ENCODE data around the gene RP2.

RP2 gene

DNA sequence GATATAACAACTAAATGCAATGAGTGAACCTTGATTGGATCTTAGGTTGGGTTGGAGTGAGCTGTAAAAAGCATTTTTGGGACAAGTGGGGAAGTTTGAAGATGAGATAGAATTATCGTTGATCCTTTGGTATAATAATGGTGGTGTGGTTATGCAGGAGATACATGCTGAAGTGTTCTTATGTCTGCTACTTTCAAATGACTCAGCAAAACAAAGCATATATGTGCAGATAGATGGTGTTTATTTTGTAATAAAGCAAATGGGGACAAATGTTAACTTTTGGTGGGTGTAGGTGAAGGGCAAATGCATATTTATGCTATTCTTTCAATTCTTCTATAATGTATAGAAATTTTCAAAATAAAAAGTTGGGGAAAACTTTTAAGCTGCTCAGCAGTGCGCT lies 26.2 kb downstream of the RP2 start:
- H3K4me1 Mint-ChIP-seq (ENCODE audit: low read depth in 2 of 2): no peaks in the 10 kb centered on the region
- ATAC-seq (replicated peaks) (no peak), DNase-seq (no peak)
- H3K9me3 Mint-ChIP-seq: no peaks in the 10 kb centered on the region
- no peak overlapping the region for H3K4me3 Mint-ChIP-seq
- peaks cover 20% of the 10 kb centered on the region for H3K36me3 Mint-ChIP-seq (ENCODE audit: insufficient read depth)
- H3K27me3 Mint-ChIP-seq: no peaks in the 10 kb centered on the region
- no peak overlapping the region for H3K27ac Mint-ChIP-seq

DNA sequence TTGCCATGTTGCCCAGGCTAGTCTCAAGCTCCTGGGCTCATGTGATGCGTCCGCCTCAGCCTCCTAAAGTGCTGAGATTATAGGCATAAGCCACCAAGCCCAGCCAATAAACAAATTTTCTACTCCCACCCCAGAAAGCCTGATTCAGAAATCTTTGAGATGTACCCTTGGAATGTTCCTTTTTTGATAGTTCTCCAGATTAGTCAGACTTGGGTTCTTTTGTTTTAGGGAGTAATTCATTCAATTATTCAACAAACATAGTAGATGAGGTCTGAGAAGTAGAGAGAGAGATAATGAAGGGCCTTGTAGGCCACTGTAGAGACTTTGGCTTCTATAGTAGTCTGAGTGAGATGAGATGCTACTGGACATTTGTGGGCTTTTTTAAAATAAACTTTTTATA lies 27.8 kb downstream of the RP2 start:
- no peak for ATAC-seq (replicated peaks)
- no peaks in the 10 kb centered on the region for H3K4me1 Mint-ChIP-seq (ENCODE audit: low read depth in 2 of 2)
- H3K36me3 Mint-ChIP-seq (ENCODE audit: insufficient read depth): peaks cover 18% of the 10 kb centered on the region
- no peaks in the 10 kb centered on the region for H3K27me3 Mint-ChIP-seq
- DNase-seq: no peak
- no peak overlapping the region for H3K27ac Mint-ChIP-seq
- no peaks in the 10 kb centered on the region for H3K9me3 Mint-ChIP-seq
- no peak overlapping the region for H3K4me3 Mint-ChIP-seq

DNA sequence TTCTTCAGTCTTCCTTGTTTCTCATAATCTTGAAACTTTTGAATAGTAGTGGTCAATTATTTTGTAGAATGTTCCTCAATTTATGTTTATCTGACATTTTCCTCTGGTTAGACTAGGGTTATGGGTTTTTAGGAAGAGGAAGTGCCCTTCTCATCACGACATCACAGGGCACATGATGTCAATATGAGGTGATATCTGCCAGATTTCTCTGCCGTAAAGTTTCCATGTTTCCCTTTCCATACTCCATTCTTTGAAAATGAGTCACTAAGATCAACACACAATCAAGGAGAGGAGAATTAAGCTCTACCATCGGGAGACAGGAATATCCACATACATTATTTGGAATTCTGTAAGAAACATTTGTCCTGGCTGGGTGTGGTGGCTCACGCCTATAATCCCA lies 28.4 kb downstream of the RP2 start:
- Mint-ChIP-seq H3K4me1 (ENCODE audit: low read depth in 2 of 2) (no peaks in the 10 kb centered on the region), H3K36me3 (ENCODE audit: insufficient read depth) (peaks cover 16% of the 10 kb centered on the region), H3K27me3 (no peaks in the 10 kb centered on the region), H3K9me3 (no peaks in the 10 kb centered on the region), H3K4me3 (no peak overlapping the region), H3K27ac (no peak overlapping the region)
- DNase-seq: no peak
- no peak for ATAC-seq (replicated peaks)

DNA sequence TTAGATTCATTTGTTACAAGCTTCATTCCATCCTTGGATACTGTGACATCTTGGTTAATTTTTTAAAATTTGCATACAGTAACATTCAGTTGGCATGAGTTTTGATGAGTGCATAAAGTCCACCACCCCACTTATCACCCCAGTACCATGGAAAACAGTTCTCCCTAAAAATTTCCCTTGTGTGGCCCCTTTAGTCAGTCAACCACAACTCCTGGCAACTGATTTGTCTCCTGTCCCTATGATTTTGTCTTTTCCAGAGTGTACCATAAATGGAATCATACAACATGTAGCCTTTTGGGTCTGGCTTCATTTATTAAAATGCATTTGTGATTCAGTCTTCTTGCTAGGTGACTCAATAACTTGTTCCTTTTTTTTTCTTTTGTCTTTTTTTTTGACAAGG lies 29.9 kb downstream of the RP2 start:
- DNase-seq (no peak), ATAC-seq (replicated peaks) (no peak)
- peak overlapping the region in 1 of 2 donors; percentile 28 for H3K27ac Mint-ChIP-seq
- peaks cover 20% of the 10 kb centered on the region for H3K36me3 Mint-ChIP-seq (ENCODE audit: insufficient read depth)
- no peak overlapping the region for H3K4me3 Mint-ChIP-seq
- H3K9me3 Mint-ChIP-seq: no peaks in the 10 kb centered on the region
- H3K4me1 Mint-ChIP-seq (ENCODE audit: low read depth in 2 of 2): no peaks in the 10 kb centered on the region
- no peaks in the 10 kb centered on the region for H3K27me3 Mint-ChIP-seq

DNA sequence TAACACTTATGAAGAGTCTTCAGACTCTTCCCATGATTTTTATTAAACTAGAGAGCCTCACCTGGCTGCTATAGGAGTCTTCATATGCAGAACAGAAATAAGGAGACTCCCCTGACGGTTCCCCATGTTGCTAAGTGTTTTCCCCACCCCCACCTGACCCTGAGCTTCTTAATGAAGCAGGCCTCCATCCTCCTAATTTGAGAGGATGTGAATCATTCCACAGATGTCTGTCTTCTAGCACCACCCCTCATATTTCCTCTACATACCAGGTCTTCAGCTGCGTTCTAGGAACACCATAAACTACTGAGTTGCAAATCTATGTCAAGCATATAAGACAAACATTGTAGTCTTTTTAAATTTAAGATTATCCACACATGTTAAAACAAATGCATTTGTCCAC lies 36.9 kb downstream of the RP2 start:
- Mint-ChIP-seq H3K9me3 (no peaks in the 10 kb centered on the region), H3K4me3 (no peak overlapping the region), H3K36me3 (ENCODE audit: insufficient read depth) (peaks cover 20% of the 10 kb centered on the region), H3K4me1 (ENCODE audit: low read depth in 2 of 2) (peaks cover 0 to 12% of the 10 kb centered on the region in 2 donors), H3K27me3 (no peaks in the 10 kb centered on the region), H3K27ac (no peak overlapping the region)
- DNase-seq (no peak), ATAC-seq (replicated peaks) (no peak)

DNA sequence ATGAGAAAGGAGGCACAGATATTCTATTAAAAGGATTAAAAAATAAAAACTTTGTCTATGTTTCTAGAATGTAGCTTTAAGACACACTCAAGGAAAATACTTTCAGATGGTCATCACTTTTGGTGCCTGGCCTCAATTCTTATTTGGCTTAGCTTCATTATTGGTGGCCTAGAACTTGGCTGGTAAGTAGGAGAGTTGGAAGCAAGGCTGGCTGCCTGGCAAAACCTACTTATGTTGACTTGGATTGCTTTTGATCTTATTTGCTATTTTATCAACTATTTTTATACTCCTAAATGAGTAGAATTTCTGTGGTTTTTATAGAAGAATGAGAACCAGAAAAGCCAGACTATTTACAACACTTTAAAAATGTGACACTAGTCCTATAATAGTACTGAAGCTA lies 40.1 kb downstream of the RP2 start:
- H3K27ac Mint-ChIP-seq: no peak overlapping the region
- peaks cover 0 to 12% of the 10 kb centered on the region in 2 donors for H3K4me1 Mint-ChIP-seq (ENCODE audit: low read depth in 2 of 2)

DNA sequence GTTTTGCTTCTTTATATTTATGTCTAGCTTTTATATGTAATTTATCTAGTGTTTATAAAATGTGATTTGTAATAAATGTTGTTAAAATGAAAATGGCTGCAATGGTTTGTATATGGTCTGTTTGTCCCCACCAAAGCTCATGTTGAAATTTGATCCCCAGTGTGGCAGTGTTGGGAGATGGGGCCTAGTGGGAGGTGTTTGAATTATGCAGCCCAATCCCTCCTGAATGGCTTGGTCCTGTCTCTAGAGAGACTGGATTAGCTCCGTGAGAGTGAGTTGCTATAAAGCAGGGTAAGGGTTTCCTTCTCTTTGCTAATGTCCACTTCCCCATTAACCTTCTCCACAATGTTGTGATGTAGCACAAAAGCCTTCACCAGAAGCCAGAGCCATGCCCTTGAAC lies 45.4 kb downstream of the RP2 start:
- Mint-ChIP-seq H3K27me3 (no peaks in the 10 kb centered on the region), H3K9me3 (no peaks in the 10 kb centered on the region), H3K4me3 (no peak overlapping the region), H3K27ac (no peak overlapping the region), H3K36me3 (ENCODE audit: insufficient read depth) (peaks cover 14% of the 10 kb centered on the region), H3K4me1 (ENCODE audit: low read depth in 2 of 2) (no peaks in the 10 kb centered on the region)
- DNase-seq: no peak
- no peak for ATAC-seq (replicated peaks)

More for the DNA sequence above, 40.1 kb downstream of the RP2 start:
- H3K9me3 Mint-ChIP-seq: no peaks in the 10 kb centered on the region
- DNase-seq (no peak), ATAC-seq (replicated peaks) (no peak)
- no peaks in the 10 kb centered on the region for H3K27me3 Mint-ChIP-seq
- no peak overlapping the region for H3K4me3 Mint-ChIP-seq
- peaks cover 17% of the 10 kb centered on the region for H3K36me3 Mint-ChIP-seq (ENCODE audit: insufficient read depth)

DNA sequence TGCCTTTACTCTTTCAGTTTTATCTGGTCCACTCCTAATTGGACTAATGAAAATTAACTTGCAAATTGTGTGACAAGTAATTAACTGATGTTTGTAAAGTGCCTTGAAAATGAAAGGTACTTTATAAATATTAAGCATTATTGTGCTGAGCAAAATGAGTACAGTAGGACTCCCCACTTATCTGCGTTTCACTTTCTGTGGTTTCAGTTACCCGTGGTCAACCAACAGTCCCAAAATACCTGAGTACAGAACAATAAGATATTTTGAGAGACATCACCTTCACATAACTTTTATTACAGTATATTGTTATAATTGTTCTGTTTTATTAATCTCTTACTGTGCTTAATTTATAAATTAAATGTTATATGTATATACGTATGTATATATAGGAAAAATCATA lies 48.0 kb downstream of the RP2 start:
- DNase-seq: no peak

DNA sequence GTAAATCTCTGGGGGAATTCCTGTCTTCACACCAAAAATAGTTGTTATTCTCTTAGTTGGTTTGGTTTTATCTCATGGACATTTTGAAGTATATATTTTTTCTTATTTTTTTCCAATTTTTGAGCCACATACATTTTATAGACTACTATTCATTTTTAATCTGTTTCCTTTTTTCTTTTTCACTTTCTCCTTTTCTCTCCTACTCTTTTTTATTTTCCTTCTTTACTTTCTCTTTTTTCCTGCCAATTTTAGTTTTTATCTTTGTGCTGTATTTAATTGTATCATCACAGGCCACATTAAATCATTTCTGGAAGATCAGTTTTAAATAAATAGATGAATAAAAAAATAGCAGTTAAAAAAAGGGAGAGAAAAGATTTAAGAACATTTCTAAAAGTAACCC lies 61.4 kb downstream of the RP2 start:
- no peak for DNase-seq
- H3K4me1 Mint-ChIP-seq (ENCODE audit: low read depth in 2 of 2): no peaks in the 10 kb centered on the region
- H3K36me3 Mint-ChIP-seq (ENCODE audit: insufficient read depth): peaks cover 2% of the 10 kb centered on the region
- H3K4me3 Mint-ChIP-seq: no peak overlapping the region
- no peaks in the 10 kb centered on the region for H3K9me3 Mint-ChIP-seq
- peaks cover 9% of the 10 kb centered on the region in 2 donors for H3K27me3 Mint-ChIP-seq
- no peak for ATAC-seq (replicated peaks)
- no peak overlapping the region for H3K27ac Mint-ChIP-seq

More for the DNA sequence above, 48.0 kb downstream of the RP2 start:
- H3K4me3 Mint-ChIP-seq: no peak overlapping the region
- ATAC-seq (replicated peaks): no peak
- peaks cover 10% of the 10 kb centered on the region for H3K36me3 Mint-ChIP-seq (ENCODE audit: insufficient read depth)
- H3K4me1 Mint-ChIP-seq (ENCODE audit: low read depth in 2 of 2): no peaks in the 10 kb centered on the region
- H3K27ac Mint-ChIP-seq: no peak overlapping the region
- H3K27me3 Mint-ChIP-seq: no peaks in the 10 kb centered on the region
- H3K9me3 Mint-ChIP-seq: no peaks in the 10 kb centered on the region

DNA sequence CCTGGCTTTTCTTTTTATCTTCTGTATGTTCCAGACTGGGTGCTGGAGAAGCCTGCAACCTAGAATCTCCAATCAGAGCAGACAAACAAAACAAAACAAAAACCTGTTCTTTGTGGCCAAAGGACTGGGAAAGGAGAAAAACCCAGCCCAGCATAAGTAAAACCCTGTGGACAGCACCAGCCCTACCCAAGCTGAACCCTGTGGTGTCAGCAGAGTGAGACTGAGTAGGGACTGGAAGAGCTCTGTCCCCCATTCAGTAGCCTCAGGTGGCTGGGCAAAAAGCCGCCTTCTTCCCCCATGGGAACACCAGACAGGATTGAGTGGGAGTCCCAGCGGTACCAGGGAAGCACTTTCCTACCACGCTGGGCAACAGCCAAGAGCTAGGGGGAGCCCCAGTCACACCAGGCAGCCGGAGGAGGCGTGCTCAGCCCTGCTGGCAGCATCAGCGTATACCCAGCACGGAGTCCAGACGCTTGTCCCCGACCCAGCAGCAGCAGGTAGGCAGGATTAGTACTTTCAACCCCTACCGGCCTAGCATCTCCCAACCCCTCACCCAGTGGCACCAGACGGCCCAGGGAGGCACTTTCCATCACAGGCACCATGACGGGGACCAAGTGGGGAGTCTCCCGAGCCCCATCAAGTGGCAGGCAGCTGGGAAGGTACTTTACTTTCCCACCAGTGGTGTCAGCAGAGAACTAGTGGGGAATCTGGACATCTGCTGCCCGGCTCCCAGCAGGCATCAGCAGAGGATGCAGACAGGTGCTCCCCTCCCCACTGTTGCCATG lies 66.8 kb downstream of the RP2 start:
- H3K9me3 Mint-ChIP-seq: no peaks in the 10 kb centered on the region
- no peaks in the 10 kb centered on the region for H3K36me3 Mint-ChIP-seq (ENCODE audit: insufficient read depth)
- ATAC-seq (replicated peaks) (peak; percentile 99), DNase-seq (peak; percentile 16 to 41 (median 32))
- no peak overlapping the region for H3K27ac Mint-ChIP-seq
- H3K27me3 Mint-ChIP-seq: no peaks in the 10 kb centered on the region
- H3K4me3 Mint-ChIP-seq: peak overlapping the region; percentile 48 to 58
- H3K4me1 Mint-ChIP-seq (ENCODE audit: low read depth in 2 of 2): peaks cover 0 to 5% of the 10 kb centered on the region in 2 donors

DNA sequence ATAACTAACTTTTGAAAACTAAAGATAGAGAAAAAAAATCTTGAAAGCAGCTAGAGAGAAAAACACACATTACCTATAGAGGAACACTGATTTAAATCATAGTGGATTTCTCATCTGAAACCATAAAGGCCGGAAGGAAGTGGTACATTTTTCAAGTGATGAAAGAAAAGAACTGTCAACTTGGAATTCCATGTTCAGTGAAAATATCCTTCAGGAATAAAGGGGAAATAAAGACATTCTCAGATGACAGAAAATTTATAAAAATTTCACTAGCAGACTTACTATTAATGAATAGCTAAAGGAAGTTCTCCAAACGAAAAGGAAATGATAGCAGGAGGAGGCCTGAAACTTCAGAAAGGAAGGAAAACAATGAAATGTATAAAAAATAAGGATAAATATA lies 67.8 kb downstream of the RP2 start:
- H3K36me3 Mint-ChIP-seq (ENCODE audit: insufficient read depth): no peaks in the 10 kb centered on the region
- peaks cover 0 to 5% of the 10 kb centered on the region in 2 donors for H3K4me1 Mint-ChIP-seq (ENCODE audit: low read depth in 2 of 2)
- ATAC-seq (replicated peaks) (no peak), DNase-seq (no peak)
- H3K27me3 Mint-ChIP-seq: no peaks in the 10 kb centered on the region
- no peaks in the 10 kb centered on the region for H3K9me3 Mint-ChIP-seq
- H3K27ac Mint-ChIP-seq: no peak overlapping the region
- no peak overlapping the region for H3K4me3 Mint-ChIP-seq

DNA sequence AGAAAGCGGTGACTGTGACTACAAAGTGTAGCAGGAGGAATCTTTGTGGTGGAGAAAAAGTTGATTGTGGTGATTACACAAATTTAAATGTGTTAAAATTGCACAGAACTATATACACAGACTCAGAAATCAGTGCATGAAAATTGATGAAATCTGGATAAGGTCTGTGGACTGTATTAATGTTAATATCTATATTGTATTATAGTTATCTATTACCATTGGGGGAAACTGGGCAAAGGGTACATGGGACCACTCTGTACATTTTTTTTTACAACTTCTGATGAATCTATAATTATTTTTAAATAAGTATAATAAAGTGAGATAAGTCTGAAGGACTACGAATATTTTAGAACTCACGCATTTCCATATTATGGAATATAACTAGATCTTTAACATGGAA lies 73.6 kb downstream of the RP2 start:
- Mint-ChIP-seq H3K9me3 (no peaks in the 10 kb centered on the region), H3K27me3 (peaks cover 10 to 11% of the 10 kb centered on the region in 2 donors), H3K4me1 (ENCODE audit: low read depth in 2 of 2) (peaks cover 5 to 6% of the 10 kb centered on the region in 2 donors), H3K4me3 (no peak overlapping the region), H3K27ac (no peak overlapping the region), H3K36me3 (ENCODE audit: insufficient read depth) (no peaks in the 10 kb centered on the region)
- no peak for ATAC-seq (replicated peaks)
- DNase-seq: no peak

DNA sequence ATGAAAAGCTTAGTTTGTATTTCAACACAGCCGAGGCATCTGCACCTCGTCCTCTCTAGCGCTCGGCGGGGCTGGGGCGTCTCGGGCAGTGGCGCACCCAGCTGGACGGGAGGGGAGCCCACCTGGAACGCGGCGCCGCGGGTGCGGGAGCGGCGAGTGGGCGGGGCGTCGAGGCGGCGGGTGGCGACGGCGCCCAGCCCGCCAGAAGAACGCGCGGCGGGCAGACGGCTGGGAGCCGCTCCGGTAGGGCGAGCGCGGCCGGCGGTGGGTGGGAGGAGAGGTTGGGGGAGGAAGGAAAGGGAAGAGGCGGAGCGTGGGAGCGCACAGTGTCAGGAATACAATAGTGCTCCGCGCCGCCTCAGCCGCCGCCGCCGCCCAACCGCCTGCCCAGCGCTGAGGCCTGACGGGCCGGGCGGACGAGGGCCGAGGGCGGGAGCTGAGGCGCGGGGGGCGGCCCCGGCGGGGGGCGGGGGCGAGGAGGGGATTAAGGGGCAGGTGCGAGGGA lies 75.3 kb downstream of the RP2 start, which contains the start of gene JADE3:
Gene JADE3 (plus strand): TSS at position 324 of the 505 bp plus-strand sequence. CDS start 72,474 bp downstream, outside the sequence.
- Mint-ChIP-seq H3K9me3 (no peaks in the 10 kb centered on the region), H3K27ac (no peak within 1 kb of the TSS), H3K36me3 (ENCODE audit: insufficient read depth) (no peaks in the 10 kb centered on the region), H3K4me1 (ENCODE audit: low read depth in 2 of 2) (peaks cover 5 to 6% of the 10 kb centered on the region in 2 donors), H3K4me3 (peak within 1 kb of the TSS; percentile 70 to 75), H3K27me3 (peaks cover 23 to 24% of the 10 kb centered on the region in 2 donors)
- peak; percentile 62 for ATAC-seq (replicated peaks)
- DNase-seq: peak in 1 of 3 experiments; percentile 3

Measured in effector memory CD8-positive, alpha-beta T cell (primary cell).